GM12865 (cell line): ENCODE data around the gene TTC9B.

Source experiments
- DNase-seq: peaks from one replicate; pipeline ENCODE4 v3.0.0; 2010; ENCODE audit warnings: low read depth
- H3K4me3 ChIP-seq: 2 replicates; pipeline ENCODE4 v1.5.1; 2011; ENCODE audit warnings: mild to moderate bottlenecking, low read depth, low read length, control low read depth
- TF ChIP-seq, protein P1 (sequence below): IDR thresholded peaks from 2 replicates; pipeline ENCODE4 v1.5.1; 2011; ENCODE audit warnings: low read length, control low read depth, low read depth, inconsistent platforms; ENCODE audit not compliant: insufficient read depth; ENCODE audit errors: missing control alignments

The TTC9B gene

GRCh38 chr19:40243181-40243580 is 25.0 kb upstream of the TTC9B start:
- no peak for DNase-seq
- no peak overlapping the region for H3K4me3 ChIP-seq
- TF ChIP-seq, protein P1, sequence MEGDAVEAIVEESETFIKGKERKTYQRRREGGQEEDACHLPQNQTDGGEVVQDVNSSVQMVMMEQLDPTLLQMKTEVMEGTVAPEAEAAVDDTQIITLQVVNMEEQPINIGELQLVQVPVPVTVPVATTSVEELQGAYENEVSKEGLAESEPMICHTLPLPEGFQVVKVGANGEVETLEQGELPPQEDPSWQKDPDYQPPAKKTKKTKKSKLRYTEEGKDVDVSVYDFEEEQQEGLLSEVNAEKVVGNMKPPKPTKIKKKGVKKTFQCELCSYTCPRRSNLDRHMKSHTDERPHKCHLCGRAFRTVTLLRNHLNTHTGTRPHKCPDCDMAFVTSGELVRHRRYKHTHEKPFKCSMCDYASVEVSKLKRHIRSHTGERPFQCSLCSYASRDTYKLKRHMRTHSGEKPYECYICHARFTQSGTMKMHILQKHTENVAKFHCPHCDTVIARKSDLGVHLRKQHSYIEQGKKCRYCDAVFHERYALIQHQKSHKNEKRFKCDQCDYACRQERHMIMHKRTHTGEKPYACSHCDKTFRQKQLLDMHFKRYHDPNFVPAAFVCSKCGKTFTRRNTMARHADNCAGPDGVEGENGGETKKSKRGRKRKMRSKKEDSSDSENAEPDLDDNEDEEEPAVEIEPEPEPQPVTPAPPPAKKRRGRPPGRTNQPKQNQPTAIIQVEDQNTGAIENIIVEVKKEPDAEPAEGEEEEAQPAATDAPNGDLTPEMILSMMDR: no peak

DNA sequence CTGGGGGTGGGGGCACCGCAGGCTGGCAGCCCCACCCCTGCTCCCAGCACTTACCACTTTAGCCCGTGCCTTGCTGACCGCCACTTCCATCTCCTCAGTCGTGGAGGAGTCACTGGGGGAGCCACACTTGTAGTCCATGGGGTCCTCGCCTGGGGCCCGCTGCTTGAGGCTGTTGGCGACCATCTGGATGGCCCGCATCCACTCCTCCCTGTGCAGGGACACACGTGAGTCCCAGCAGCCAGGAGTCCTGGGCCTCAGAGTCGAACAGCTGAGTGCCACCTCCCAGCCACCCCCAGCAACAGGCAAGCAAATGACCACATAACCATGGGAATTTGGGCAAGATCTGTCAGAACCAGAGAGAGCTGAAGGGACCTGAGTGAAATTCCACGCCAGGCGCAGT is 24.3 kb upstream of the TTC9B start:
- DNase-seq: no peak
- no peak overlapping the region for H3K4me3 ChIP-seq
- TF ChIP-seq, protein P1: no peak

GRCh38 chr19:40241809-40242384 is 23.7 kb upstream of the TTC9B start:
- no peak overlapping the region for H3K4me3 ChIP-seq
- DNase-seq: no peak
- TF ChIP-seq, protein P1: no peak

DNA sequence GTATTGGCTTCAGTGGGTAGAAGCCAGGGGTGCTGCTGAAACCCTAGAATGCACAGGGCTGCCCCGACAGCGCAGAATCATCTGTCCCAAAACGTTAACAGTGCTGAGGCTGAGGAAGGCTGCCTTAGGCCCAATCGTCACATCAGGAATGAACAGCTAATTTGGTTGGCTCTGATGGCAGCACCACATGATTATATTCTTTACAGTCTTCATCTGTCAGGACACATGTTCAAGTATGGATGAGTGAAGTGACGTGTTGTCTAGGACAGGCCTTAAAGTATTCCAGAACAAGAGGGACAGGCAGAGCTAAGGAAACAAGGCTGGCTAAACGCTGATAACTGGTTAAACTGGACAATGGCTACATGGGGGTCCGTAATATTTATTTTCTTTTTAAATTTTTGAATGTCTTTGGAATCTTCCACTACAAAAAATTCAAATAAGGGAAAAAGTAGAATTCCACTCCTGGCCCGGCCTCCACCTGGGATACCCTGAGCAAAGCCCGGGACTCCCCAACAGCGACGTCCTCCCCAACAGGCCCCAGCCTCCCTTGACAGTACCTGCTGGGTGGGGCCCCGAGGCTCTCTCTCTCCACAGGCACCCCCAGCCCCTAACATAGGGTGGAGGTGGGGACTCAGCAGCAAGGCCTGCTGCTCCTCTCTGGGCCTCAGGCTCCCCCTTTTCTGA is 23.1 kb upstream of the TTC9B start:
- TF ChIP-seq, protein P1: no peak
- no peak overlapping the region for H3K4me3 ChIP-seq
- DNase-seq: no peak

- no peak overlapping the region for H3K4me3 ChIP-seq
- DNase-seq: no peak
- TF ChIP-seq, protein P1: no peak
Observed at GRCh38 chr19:40240332-40240731, 22.1 kb upstream of the TTC9B start.

GRCh38 chr19:40239415-40240226 is 21.4 kb upstream of the TTC9B start:
- no peak for DNase-seq
- H3K4me3 ChIP-seq: no peak overlapping the region
- TF ChIP-seq, protein P1: no peak
